Measurements from ENCODE around the gene NOC2L.

NOC2L gene

DNA sequence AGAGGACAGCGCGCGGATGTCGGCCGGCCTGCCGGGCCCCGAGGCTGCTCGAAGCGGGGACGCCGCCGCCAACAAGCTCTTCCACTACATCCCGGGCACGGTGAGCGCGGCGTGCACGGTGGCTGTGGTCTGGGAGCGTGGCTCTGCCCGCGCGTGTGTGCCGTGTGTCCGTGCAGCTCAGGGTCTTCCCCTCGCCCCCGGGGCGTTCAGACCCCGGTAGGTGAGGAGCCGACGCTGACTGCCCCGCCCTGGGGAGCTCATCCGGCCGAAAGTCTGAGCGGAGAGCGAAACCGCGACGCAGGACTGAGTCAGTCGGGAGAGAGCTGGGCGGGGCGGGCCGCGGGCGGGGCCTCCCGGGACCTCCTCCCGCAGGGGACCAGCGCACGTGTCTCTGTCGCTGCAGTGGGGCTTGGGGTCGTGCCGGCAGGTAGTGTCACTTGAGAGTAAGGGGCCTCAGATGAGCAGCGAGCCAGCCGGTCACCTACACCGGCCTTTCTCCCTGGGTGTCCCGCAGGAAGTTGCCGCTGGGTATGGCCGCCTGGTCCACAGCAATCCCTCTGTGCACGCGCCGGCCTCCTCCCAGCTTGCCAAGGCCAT is 7.7 kb upstream of the NOC2L start:
- Histone ChIP-seq H3K9me3 (ENCODE audit: control insufficient read depth in 2 of 2, low read length in 2 of 2) (no peaks in the 10 kb centered on the region), H3K4me3 (ENCODE audit: low read length in 2 of 2) (peak overlapping the region; percentile 67 to 84), H3K27me3 (ENCODE audit: control insufficient read depth in 1 of 2, insufficient read depth in 2 of 2, low read length in 2 of 2) (peaks cover 32 to 34% of the 10 kb centered on the region in 2 donors), H3K4me1 (ENCODE audit: control insufficient read depth, insufficient read depth, low read length) (peaks cover 18% of the 10 kb centered on the region), H3K36me3 (ENCODE audit: control insufficient read depth in 2 of 2, insufficient read depth in 2 of 2, low read length in 2 of 2) (no peaks in the 10 kb centered on the region), H3K27ac (ENCODE audit: low read length) (no peak overlapping the region), H3K9ac (ENCODE audit: low read length in 2 of 2) (peak overlapping the region; percentile 53 to 60)

DNA sequence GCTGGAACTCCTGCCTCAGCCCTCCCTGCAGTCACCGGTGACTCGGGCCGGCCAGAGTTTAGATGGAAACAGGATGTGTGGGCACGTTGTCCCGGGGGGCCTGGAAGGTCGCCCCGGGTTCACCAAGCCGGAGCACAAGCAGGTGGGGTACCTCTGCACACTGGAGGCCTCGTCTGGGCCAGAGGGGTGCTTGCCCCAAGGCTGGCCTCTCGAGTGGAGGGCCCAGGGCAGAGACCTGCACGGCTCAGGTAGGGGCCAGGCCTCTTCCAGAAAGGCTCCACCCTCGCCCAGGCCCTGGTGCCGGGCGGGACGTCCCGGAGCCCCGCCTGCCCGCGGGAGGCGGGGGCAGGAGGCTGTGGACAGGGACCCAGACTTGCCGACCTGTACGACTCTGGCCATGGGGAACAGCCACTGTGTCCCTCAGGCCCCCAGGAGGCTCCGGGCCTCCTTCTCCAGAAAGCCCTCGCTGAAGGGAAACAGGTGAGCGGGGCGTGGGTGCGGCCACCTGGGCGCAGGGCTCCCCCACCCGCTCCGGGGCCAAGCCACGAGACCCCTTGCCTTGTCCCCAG is 7.2 kb upstream of the NOC2L start, which contains the start of gene PLEKHN1:
PLEKHN1 (plus strand) TSS at position 348 of the 569 bp plus-strand sequence; CDS start at position 398, 50 bp downstream.
- Histone ChIP-seq H3K36me3 (ENCODE audit: control insufficient read depth in 2 of 2, insufficient read depth in 2 of 2, low read length in 2 of 2) (no peaks in the 10 kb centered on the region), H3K9ac (ENCODE audit: low read length in 2 of 2) (peak within 1 kb of the TSS; percentile 53 to 60), H3K9me3 (ENCODE audit: control insufficient read depth in 2 of 2, low read length in 2 of 2) (no peaks in the 10 kb centered on the region), H3K4me1 (ENCODE audit: control insufficient read depth, insufficient read depth, low read length) (peaks cover 20% of the 10 kb centered on the region), H3K27me3 (ENCODE audit: control insufficient read depth in 1 of 2, insufficient read depth in 2 of 2, low read length in 2 of 2) (peaks cover 26 to 33% of the 10 kb centered on the region in 2 donors), H3K27ac (ENCODE audit: low read length) (no peak within 1 kb of the TSS), H3K4me3 (ENCODE audit: low read length in 2 of 2) (peak within 1 kb of the TSS; percentile 67 to 84)

DNA sequence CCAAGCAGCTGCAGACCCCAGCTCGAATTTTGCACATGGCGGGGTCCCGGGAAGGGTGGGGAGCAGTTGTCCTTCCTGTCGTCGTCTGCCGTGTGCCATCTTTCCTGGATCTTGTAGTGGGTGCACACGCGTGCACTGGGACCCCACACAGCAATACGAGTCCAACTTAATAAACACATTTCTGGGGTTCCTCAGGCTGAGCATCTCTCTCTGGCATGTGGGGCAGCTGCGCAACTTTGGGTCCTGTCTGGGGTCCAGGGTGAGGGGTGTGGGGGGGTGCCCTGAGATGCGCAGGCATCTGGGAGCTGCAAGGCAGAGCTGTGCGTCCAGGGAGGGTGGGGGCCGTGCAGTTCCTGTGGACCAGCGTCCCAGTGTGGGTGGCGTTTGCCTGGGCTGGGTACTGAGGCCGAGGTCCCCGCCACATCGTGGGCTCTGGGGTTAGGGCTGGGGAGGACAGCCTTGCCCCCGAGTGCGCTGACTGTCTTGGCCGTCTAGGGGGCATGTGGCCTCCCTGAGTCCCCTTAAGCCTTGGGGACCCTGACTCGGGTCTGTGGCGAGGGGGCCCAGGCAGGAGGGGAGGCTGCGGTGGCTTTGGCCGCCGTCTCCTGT is 6.6 kb upstream of the NOC2L start:
- Histone ChIP-seq H3K27ac (ENCODE audit: low read length) (no peak overlapping the region), H3K4me1 (ENCODE audit: control insufficient read depth, insufficient read depth, low read length) (peaks cover 24% of the 10 kb centered on the region), H3K36me3 (ENCODE audit: control insufficient read depth in 2 of 2, insufficient read depth in 2 of 2, low read length in 2 of 2) (no peaks in the 10 kb centered on the region), H3K9me3 (ENCODE audit: control insufficient read depth in 2 of 2, low read length in 2 of 2) (no peaks in the 10 kb centered on the region), H3K4me3 (ENCODE audit: low read length in 2 of 2) (no peak overlapping the region), H3K27me3 (ENCODE audit: control insufficient read depth in 1 of 2, insufficient read depth in 2 of 2, low read length in 2 of 2) (peaks cover 22 to 31% of the 10 kb centered on the region in 2 donors), H3K9ac (ENCODE audit: low read length in 2 of 2) (no peak overlapping the region)

DNA sequence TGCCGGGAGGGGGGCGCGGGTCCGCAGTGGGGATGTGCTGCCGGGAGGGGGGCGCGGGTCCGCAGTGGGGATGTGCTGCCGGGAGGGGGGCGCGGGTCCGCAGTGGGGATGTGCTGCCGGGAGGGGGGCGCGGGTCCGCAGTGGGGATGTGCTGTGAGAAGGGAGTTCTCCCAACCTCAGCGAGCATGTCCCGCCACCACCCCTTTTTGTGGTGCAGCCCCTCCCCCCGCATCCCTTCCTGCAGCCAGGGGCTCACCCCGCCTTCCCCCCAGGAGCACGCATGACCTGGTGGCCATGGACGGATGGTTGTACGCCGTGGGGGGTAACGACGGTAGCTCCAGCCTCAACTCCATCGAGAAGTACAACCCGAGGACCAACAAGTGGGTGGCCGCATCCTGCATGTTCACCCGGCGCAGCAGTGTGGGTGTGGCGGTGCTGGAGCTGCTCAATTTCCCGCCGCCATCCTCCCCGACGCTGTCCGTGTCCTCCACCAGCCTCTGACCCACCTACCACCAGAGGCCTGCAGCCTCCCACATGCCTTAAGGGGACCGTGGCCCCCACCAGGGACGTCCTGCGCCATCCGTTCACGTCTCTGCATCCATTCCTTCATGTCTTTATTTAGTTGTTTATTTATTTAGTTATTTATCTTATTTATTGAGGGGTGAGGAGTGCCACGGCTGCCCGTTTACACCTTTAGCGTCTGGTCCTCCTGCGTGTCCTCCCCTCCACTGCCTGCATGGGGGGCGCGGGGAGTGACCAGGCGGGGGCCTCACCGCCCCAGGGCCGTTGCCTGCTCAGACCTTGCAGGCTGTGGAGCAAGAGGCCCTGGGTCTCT is 5.9 kb upstream of the NOC2L start:
- H3K36me3 ChIP-seq (ENCODE audit: control insufficient read depth in 2 of 2, insufficient read depth in 2 of 2, low read length in 2 of 2), result no peaks in the 10 kb centered on the region
- H3K27me3 ChIP-seq (ENCODE audit: control insufficient read depth in 1 of 2, insufficient read depth in 2 of 2, low read length in 2 of 2), result peaks cover 15 to 25% of the 10 kb centered on the region in 2 donors
- H3K4me3 ChIP-seq (ENCODE audit: low read length in 2 of 2), result no peak overlapping the region
- H3K9ac ChIP-seq (ENCODE audit: low read length in 2 of 2), result no peak overlapping the region
- no peak overlapping the region for H3K27ac ChIP-seq (ENCODE audit: low read length)
- H3K4me1 ChIP-seq (ENCODE audit: control insufficient read depth, insufficient read depth, low read length), result peaks cover 24% of the 10 kb centered on the region
- no peaks in the 10 kb centered on the region for H3K9me3 ChIP-seq (ENCODE audit: control insufficient read depth in 2 of 2, low read length in 2 of 2)

DNA sequence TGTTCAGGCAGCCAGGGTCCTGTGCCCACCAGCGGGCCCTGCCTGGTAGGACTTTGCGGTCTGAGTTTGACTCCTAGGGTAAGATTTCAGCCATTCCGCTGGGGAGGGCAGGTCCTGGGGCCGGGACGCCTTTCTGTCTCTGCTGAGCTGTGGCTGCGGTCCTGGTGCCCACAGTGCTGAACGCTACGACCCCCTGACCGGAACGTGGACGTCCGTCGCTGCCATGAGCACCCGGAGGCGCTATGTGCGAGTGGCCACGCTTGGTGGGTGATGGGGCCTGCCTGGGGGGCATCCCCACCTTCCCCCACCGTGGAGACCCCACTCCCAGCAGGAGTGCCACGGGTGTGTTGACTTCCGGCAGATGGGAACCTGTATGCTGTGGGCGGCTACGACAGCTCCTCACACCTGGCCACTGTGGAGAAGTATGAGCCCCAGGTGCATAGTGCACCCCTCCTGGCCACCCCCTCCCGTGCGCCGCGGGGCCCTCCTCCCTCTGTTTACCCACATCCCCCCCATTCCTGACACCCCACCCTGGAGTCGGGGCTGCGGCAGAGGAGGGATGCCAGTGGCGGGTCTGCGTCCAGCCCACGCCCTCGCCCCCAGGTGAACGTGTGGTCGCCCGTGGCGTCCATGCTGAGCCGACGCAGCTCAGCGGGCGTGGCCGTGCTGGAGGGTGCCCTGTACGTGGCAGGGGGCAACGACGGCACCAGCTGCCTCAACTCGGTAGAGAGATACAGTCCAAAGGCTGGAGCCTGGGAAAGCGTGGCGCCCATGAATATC is 4.9 kb upstream of the NOC2L start:
- no peak overlapping the region for H3K9ac ChIP-seq (ENCODE audit: low read length in 2 of 2)
- H3K4me3 ChIP-seq (ENCODE audit: low read length in 2 of 2), result no peak overlapping the region
- H3K4me1 ChIP-seq (ENCODE audit: control insufficient read depth, insufficient read depth, low read length), result peaks cover 29% of the 10 kb centered on the region

DNA sequence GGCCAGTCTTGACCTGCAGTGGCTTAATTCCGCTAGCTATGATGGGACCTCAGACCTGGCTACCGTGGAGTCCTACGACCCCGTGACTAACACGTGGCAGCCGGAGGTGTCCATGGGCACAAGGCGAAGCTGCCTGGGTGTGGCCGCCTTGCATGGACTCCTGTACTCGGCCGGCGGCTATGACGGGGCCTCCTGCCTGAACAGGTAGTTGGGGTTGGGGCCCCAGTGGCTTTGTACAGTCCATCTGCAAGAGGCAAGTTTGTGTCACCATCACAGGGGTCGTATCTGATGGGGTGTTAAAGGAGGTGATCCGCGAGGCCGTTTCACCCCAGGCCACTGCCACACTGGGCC is 4.2 kb upstream of the NOC2L start:
- H3K27ac ChIP-seq (ENCODE audit: low read length), result no peak overlapping the region

More for the DNA sequence above, 4.9 kb upstream of the NOC2L start:
- peaks cover 14 to 17% of the 10 kb centered on the region in 2 donors for H3K27me3 ChIP-seq (ENCODE audit: control insufficient read depth in 1 of 2, insufficient read depth in 2 of 2, low read length in 2 of 2)
- no peaks in the 10 kb centered on the region for H3K36me3 ChIP-seq (ENCODE audit: control insufficient read depth in 2 of 2, insufficient read depth in 2 of 2, low read length in 2 of 2)
- H3K9me3 ChIP-seq (ENCODE audit: control insufficient read depth in 2 of 2, low read length in 2 of 2), result no peaks in the 10 kb centered on the region
- H3K27ac ChIP-seq (ENCODE audit: low read length), result no peak overlapping the region

DNA sequence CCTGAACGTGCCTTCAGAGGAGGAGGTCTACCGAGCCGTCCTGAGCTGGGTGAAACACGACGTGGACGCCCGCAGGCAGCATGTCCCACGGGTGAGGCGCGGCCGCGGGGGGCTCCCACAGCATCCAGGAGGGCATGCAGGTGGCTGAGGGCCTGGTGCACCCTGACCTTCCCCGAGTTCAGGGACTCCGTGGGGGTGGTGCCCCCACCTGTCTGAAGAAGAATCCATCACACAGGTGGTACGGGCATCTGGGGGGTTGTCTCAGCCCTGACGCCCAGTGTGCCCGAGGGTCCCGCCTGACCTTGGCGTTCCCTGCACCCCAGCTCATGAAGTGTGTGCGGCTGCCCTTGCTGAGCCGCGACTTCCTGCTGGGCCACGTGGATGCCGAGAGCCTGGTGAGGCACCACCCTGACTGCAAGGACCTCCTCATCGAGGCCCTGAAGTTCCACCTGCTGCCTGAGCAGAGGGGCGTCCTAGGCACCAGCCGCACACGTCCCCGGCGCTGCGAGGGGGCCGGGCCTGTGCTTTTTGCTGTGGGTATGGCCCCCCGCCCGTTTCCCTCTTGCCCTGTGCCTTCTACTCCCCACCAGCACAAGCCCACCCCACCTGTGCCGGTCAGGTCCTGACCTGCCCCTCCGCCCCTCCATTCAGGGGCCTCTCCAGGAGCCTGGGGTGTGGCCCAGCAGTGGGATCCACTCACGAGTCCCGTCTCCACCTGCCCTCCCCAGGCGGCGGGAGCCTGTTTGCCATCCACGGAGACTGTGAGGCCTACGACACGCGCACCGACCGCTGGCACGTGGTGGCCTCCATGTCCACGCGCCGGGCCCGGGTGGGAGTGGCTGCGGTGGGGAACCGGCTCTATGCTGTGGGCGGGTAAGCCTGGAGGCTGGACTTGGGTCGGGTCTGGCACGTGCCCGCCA is 3.6 kb upstream of the NOC2L start:
- Histone ChIP-seq H3K27me3 (ENCODE audit: control insufficient read depth in 1 of 2, insufficient read depth in 2 of 2, low read length in 2 of 2) (peaks cover 1 to 4% of the 10 kb centered on the region in 2 donors), H3K9ac (ENCODE audit: low read length in 2 of 2) (no peak overlapping the region), H3K27ac (ENCODE audit: low read length) (no peak overlapping the region), H3K4me3 (ENCODE audit: low read length in 2 of 2) (no peak overlapping the region), H3K4me1 (ENCODE audit: control insufficient read depth, insufficient read depth, low read length) (peaks cover 40% of the 10 kb centered on the region), H3K9me3 (ENCODE audit: control insufficient read depth in 2 of 2, low read length in 2 of 2) (no peaks in the 10 kb centered on the region), H3K36me3 (ENCODE audit: control insufficient read depth in 2 of 2, insufficient read depth in 2 of 2, low read length in 2 of 2) (no peaks in the 10 kb centered on the region)

More for the DNA sequence above, 4.2 kb upstream of the NOC2L start:
- Histone ChIP-seq H3K9me3 (ENCODE audit: control insufficient read depth in 2 of 2, low read length in 2 of 2) (no peaks in the 10 kb centered on the region), H3K9ac (ENCODE audit: low read length in 2 of 2) (no peak overlapping the region), H3K27me3 (ENCODE audit: control insufficient read depth in 1 of 2, insufficient read depth in 2 of 2, low read length in 2 of 2) (peaks cover 7 to 10% of the 10 kb centered on the region in 2 donors), H3K36me3 (ENCODE audit: control insufficient read depth in 2 of 2, insufficient read depth in 2 of 2, low read length in 2 of 2) (no peaks in the 10 kb centered on the region), H3K4me3 (ENCODE audit: low read length in 2 of 2) (no peak overlapping the region), H3K4me1 (ENCODE audit: control insufficient read depth, insufficient read depth, low read length) (peaks cover 33% of the 10 kb centered on the region)

DNA sequence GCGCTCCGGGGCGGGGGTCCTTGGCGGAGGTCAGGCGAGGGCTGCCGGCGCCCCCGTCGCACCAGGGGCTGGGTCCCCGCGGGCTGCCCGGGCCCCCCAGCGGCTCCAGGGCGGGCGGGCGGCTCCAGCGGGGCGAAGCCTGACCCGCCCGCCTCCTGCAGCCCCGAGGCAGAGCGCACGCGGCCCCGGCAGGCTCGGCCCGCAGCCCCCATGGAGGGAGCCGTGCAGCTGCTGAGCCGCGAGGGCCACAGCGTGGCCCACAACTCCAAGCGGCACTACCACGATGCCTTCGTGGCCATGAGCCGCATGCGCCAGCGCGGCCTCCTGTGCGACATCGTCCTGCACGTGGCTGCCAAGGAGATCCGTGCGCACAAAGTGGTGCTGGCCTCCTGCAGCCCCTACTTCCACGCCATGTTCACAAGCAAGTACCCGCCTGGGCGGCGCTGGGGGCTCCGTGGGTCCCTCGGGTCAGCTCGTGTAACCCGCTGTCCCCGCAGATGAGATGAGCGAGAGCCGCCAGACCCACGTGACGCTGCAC is 2.1 kb upstream of the NOC2L start:
- no peaks in the 10 kb centered on the region for H3K9me3 ChIP-seq (ENCODE audit: control insufficient read depth in 2 of 2, low read length in 2 of 2)
- H3K4me3 ChIP-seq (ENCODE audit: low read length in 2 of 2), result peak overlapping the region in 1 of 2 donors; percentile 74
- no peak overlapping the region for H3K9ac ChIP-seq (ENCODE audit: low read length in 2 of 2)
- H3K27me3 ChIP-seq (ENCODE audit: control insufficient read depth in 1 of 2, insufficient read depth in 2 of 2, low read length in 2 of 2), result no peaks in the 10 kb centered on the region
- no peak overlapping the region for H3K27ac ChIP-seq (ENCODE audit: low read length)
- H3K4me1 ChIP-seq (ENCODE audit: control insufficient read depth, insufficient read depth, low read length), result peaks cover 34% of the 10 kb centered on the region
- peaks cover 2 to 6% of the 10 kb centered on the region in 2 donors for H3K36me3 ChIP-seq (ENCODE audit: control insufficient read depth in 2 of 2, insufficient read depth in 2 of 2, low read length in 2 of 2)

DNA sequence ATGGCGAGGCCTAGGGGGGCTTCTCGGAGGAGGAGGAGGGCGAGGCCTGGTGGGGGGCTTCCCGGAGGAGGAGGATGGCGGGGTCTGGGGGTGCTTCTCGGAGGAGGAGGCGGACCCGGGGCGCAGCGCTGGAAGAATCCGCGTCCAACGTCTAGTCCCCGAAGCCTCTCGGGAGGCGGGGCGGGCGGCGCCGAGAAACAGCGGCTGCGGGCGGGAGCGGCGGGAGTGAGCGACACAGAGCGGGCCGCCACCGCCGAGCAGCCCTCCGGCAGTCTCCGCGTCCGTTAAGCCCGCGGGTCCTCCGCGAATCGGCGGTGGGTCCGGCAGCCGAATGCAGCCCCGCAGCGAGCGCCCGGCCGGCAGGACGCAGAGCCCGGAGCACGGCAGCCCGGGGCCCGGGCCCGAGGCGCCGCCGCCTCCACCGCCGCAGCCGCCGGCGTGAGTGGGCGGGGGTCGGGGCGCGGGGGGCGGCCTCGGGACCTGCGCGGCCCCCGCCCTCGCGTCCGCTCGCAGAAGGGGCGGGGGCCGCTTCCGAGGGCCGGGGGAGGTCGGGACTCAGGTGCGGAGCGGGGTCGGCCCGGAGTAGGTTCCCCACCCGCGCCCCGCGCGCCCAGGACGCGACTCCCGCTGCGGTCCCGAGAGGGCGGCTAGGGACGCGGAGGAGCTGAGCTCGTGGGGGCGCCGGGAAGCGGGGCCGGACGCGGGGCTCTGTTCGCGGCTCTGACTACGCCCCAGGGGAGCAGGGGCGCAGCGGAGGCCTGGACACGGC is 1.5 kb upstream of the NOC2L start, which contains the start of gene KLHL17:
KLHL17 (plus strand) TSS at position 222 of the 769 bp plus-strand sequence; CDS start at position 332, 110 bp downstream.
- Histone ChIP-seq H3K27me3 (ENCODE audit: control insufficient read depth in 1 of 2, insufficient read depth in 2 of 2, low read length in 2 of 2) (no peaks in the 10 kb centered on the region), H3K9ac (ENCODE audit: low read length in 2 of 2) (peak within 1 kb of the TSS in 1 of 2 donors; percentile 29), H3K4me3 (ENCODE audit: low read length in 2 of 2) (peak within 1 kb of the TSS; percentile 51 to 99), H3K4me1 (ENCODE audit: control insufficient read depth, insufficient read depth, low read length) (peaks cover 30% of the 10 kb centered on the region), H3K9me3 (ENCODE audit: control insufficient read depth in 2 of 2, low read length in 2 of 2) (no peaks in the 10 kb centered on the region), H3K27ac (ENCODE audit: low read length) (no peak within 1 kb of the TSS), H3K36me3 (ENCODE audit: control insufficient read depth in 2 of 2, insufficient read depth in 2 of 2, low read length in 2 of 2) (peaks cover 8 to 12% of the 10 kb centered on the region in 2 donors)
